Measurements from ENCODE around the gene CDH24. TPM values are rescaled to one million over a fixed set of nuclear protein-coding genes. Genes with fewer than 3 reads are reported as not detected.

The CDH24 gene
- total RNA-seq, 1 experiment from 2014 or later, result 4.6 TPM

GRCh38 chr14:23047751-23048693 is 9.3 kb downstream of the CDH24 start:
- no peak for DNase-seq (ENCODE audit: extremely low read depth, low read depth)

DNA sequence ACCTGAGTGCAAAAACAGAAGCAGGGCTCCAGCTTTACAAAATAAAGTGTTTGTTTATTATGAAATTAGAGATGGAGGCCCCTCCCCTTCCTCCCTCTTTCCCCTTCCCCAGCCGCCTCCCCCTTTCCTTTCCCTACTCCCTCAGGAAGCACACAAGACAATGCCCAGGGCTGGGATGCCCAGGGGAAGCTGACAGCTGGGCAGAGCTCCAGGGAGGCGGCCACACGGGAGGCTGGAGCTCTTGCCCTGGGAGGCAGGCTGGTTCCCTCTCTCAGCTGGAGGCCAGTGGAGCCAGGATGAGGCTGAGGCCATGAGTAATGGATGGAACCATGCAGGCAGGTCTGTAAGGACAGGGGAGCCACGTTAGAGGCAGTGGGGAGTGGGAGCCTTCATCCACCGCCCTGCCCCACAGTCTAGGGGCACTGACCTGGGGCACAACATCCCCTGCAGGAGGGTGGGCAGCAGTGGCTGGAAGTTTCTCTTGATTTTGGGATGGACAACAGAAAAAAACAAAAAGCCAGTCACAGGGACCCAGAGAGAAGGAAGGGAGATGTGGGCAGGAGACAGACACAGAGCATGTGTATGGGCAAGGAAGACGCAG is 10.2 kb downstream of the CDH24 start:
- DNase-seq (ENCODE audit: extremely low read depth, low read depth), result no peak

DNA sequence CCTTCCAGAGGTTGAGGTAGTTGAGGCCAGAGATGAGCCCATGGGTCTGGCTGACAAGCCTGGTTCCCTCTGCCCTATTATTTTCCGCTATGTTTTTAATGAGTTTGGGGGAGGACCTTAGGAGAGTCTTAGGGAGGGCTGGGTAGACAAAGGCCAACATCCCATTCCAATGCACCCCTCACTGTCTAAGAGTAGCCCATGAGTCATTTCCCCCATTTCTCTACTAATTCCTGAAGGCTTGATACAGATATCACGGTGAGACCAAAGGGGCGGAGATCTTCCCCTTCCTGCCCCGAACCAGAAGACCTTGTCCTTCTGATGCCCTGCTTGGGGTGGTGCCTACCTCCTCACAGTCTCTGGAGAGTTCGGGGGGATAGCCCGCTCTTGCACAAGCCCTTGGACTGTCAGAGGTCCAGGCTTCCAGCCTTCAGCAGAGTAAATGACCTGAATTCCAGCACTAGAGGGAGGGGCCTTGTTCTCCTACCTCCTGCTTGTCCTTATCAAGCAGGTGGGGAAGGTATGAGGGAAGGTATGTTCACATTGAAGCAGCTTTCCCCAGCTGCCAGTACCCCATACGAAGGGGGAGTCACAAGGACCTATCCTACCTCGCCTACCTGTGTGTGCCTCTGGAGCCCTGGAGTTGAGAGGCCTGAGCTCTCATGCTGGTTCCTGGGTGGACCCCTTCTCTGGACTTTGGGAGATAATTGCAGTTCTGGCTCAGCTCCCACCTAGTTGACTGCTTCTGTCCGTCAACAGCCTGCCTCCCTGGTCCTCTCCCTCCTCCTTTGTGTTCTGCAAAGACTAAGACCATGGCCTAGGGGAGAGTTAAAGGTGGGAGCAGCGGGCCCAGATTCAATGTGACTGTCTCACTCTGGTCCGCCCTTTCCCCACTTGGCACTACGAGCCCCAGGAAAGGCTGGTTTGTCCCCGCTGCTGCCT is 11.6 kb downstream of the CDH24 start:
- DNase-seq (ENCODE audit: extremely low read depth, low read depth), result no peak

- DNase-seq (ENCODE audit: extremely low read depth, low read depth), result no peak
These were observed 12.5 kb downstream of the CDH24 start for GRCh38 chr14:23044840-23045239.

- no peak for DNase-seq (ENCODE audit: extremely low read depth, low read depth)
These were observed 13.6 kb downstream of the CDH24 start for GRCh38 chr14:23043754-23044153.

DNA sequence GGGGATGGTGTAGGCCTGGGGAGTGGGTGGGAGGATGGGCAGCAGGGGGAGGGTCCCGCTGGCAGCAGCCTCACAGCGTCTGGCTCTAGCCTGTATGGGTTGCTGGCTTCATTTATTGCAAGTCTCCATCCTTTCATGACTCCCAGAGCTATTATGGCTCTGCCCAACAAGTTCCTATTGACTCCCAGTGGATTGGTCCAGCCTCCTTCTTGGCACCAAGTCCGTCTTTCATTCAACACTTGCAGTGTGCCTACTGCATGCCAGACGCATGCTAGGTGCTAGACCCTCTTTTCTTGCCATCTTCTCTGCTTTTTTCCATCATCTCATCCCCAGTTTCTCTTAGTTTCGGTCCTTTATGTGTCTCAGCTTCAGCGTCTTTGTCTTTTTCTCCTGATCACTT is 14.2 kb downstream of the CDH24 start:
- DNase-seq (ENCODE audit: extremely low read depth, low read depth), result no peak

DNA sequence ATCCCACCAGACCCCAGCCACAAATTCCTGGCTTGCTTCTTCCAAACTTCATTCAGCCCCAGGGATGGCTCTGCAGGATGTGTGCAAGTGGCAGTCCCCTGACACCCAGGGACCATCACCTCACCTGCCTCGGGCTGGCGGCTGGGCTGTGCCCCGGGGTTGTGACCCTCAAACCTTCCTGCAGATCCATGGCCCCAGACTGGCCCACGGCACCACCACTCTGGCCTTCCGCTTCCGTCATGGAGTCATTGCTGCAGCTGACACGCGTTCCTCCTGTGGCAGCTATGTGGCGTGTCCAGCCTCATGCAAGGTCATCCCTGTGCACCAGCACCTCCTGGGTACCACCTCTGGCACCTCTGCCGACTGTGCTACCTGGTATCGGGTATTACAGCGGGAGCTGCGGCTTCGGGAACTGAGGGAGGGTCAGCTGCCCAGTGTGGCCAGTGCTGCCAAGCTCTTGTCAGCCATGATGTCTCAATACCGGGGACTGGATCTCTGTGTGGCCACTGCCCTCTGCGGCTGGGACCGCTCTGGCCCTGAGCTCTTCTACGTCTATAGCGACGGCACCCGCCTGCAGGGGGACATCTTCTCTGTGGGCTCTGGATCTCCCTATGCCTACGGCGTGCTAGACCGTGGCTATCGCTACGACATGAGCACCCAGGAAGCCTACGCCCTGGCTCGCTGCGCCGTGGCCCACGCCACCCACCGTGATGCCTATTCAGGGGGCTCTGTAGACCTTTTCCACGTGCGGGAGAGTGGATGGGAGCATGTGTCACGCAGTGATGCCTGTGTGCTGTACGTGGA is 15.0 kb downstream of the CDH24 start, which contains the start of gene PSMB11:
TSS of gene PSMB11 (plus strand) at position 51 of the 804 bp plus-strand sequence. CDS start at position 65, 14 bp downstream.
- DNase-seq (ENCODE audit: extremely low read depth, low read depth), result no peak

DNA sequence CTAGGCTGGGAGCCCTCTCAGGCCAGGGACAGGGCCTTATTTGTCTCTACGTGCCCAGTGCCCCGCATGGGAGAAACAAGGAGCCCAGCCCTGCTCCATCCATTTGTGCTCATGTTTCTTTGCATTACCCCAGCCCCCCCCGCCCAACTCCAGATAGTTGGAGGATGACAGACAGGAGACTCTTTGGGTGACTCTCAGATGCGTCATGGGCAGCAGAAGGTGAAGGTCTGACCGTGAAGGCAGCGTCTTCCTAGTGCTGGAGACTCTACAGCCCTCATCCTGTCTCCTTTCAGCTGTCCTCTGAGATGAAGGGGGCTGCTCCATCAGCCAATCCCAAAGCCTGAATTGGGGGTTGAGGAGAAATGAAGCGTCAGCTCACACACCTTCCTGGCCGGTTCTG is 15.6 kb downstream of the CDH24 start:
- DNase-seq (ENCODE audit: extremely low read depth, low read depth), result no peak

- no peak for DNase-seq (ENCODE audit: extremely low read depth, low read depth)
These were observed 17.2 kb downstream of the CDH24 start for GRCh38 chr14:23040100-23040499.

DNA sequence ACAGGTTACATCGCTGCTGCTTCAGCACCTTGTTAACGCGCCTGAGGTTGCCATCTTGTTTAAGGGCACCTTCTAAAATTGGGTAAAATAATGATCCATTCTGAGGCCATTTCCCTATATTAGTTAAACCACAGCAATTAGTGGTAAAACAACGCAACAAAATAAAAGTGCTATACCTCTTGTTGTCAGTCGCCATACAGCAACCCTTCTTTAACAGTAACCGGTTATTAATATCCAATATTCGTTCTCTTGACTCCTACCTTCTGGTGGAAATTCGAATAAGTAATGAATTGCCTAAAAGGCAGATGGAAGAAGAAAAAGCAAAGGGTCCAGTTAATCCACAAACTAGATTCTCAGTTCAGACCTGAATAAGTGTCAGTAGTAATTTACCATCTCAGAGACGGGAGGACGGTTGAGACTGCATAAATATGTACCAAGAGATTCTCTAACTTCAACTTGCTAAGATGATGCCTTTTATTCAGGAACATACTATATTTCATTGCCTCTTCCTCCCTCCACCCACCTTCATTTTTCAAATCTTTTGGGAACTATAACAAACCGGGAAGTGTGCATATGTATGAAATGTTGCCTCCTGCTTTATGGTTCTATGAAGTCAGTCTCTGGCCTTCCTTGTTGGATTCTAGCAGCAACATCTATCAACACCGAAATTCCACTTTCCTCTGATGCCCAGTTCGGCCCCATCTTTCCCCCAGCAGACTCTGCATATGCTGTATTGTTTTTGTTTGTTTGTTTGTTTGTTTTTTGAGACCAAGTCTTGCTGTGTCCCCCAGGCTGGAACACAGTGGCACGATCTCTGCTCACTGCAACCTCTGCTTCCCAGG is 21.8 kb downstream of the CDH24 start:
- no peak for DNase-seq (ENCODE audit: extremely low read depth, low read depth)

DNA sequence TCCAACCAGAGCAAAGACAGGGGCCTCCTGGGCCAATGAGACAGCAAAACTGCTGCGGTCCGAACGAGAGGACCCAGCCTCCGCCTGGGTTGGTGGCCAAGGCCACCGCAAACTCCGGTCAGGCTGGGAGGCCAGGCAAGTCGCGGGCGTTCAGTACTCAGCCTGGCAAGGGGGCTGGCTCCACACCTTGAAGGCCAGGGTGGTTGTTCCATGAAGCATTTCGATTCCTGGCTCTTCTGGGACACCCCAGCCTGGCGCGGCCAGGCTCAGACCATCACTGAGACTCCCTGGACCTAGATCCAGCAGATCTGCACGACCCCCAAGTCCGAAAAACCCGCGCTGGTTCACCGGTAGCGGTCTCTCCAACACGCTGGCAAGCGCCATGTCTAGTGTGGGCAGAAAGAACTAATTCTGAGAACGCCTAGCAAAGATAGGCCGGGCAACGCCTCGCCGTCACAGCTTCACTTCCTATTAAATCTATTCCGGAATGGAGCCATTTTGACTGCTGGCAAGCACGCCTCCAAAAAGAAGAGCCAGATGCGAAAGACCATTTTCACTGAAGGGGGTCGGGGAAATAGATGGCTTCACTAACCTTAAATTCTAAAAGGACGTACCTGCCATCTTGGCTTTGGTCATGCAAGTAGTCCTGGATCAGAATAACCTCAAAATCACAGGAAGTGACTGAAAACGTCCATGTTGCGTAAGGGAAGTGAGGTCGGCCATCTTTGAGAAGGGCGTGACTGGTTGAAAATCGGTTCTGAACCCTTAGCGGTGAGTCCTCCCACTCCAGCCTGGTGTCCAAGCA is 22.6 kb downstream of the CDH24 start, which contains the start of gene PSMB5:
TSS of gene PSMB5 (minus strand) at position 403 of the 805 bp plus-strand sequence. CDS start at position 384, 19 bp downstream.
- DNase-seq (ENCODE audit: extremely low read depth, low read depth), result peak; percentile 95

GRCh38 chr14:23033801-23034497 is 23.4 kb downstream of the CDH24 start:
- no peak for DNase-seq (ENCODE audit: extremely low read depth, low read depth)

GRCh38 chr14:23033251-23033727 is 24.0 kb downstream of the CDH24 start:
- DNase-seq (ENCODE audit: extremely low read depth, low read depth), result no peak

DNA sequence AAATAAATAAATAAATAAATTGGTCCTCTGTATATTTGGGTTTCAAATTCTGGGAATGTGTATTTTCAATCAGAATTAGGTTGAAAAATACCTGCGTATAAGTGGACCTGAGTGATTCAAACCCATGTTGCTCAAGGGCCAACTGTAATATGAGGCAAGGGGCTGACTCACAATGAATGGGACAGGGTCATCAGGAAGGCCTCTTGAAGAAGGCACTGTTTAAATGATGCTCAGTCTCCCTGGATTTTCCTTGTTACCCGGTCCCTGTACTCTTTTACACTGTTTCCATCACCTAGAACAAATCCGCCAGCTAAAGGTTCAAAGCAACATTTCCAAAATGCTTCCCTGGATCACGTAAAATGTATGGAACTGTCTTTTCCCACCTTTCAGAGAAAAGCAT is 26.4 kb downstream of the CDH24 start:
- no peak for DNase-seq (ENCODE audit: extremely low read depth, low read depth)

- DNase-seq (ENCODE audit: extremely low read depth, low read depth), result no peak
These were observed 28.5 kb downstream of the CDH24 start for GRCh38 chr14:23028799-23029198.

DNA sequence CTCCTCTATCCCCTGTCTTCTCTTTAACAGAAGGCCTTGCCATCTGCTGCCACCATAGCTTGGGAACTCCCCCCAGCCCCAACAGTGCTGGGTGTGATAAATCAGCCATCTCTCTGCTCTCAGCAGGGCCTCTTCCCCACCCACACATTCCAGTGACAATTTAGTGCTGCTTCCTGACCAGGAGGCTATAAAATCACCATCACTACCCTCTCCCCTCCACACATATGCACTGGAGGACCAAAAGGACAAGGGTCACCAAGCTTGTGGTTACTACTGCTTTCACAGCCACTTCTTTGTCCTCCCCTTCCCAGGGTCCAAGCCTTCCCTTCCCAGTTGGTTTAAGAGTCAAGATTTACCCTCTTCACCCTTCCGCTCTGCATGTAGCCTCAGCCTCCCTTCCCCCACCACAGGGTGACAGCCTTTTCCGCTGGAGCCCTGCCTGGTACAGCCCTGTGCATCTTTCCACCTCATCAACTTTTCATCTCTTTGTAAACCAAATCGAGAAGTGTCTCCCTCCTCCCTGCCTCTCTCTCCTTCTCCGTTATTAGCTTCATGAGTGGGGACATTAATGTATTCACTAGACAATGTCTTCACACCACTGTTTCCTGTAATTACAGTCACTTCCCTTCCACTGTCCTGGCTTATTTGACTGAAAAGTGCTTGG is 32.0 kb downstream of the CDH24 start:
- no peak for DNase-seq (ENCODE audit: extremely low read depth, low read depth)

GRCh38 chr14:23024612-23025075 is 32.7 kb downstream of the CDH24 start:
- DNase-seq (ENCODE audit: extremely low read depth, low read depth), result no peak

All from NCI-H460 (cell line).